ENCODE results near the gene PICK1.

Gene PICK1

GRCh38 chr22:38080850-38081635 is 23.8 kb downstream of the PICK1 start:
- DNase-seq (ENCODE audit: insufficient read length, low spot score): no peak
- no peak for TF ChIP-seq POU2F2 (IDR thresholded peaks at IDR 0.05; ENCODE audit: low read depth, low read length)
- no peak for TF ChIP-seq TAF1 (IDR thresholded peaks at IDR 0.05; ENCODE audit: low read depth, low read length)
- TF ChIP-seq POLR2AphosphoS5 (IDR thresholded peaks at IDR 0.05; ENCODE audit: low read depth, low read length): no peak
- no peak for TF ChIP-seq SPI1 (IDR thresholded peaks at IDR 0.05; ENCODE audit: low read depth, low read length)
- TF ChIP-seq PAX5 (IDR thresholded peaks at IDR 0.05; ENCODE audit: insufficient read depth, low read length, severe bottlenecking): no peak
- TF ChIP-seq POLR2A (IDR thresholded peaks at IDR 0.05; ENCODE audit: low read depth, low read length): no peak
- FAIRE-seq: no peak

- TF ChIP-seq SPI1 (IDR thresholded peaks at IDR 0.05; ENCODE audit: low read depth, low read length) (no peak), POU2F2 (IDR thresholded peaks at IDR 0.05; ENCODE audit: low read depth, low read length) (no peak), PAX5 (IDR thresholded peaks at IDR 0.05; ENCODE audit: insufficient read depth, low read length, severe bottlenecking) (no peak), POLR2A (IDR thresholded peaks at IDR 0.05; ENCODE audit: low read depth, low read length) (no peak), TAF1 (IDR thresholded peaks at IDR 0.05; ENCODE audit: low read depth, low read length) (no peak), POLR2AphosphoS5 (IDR thresholded peaks at IDR 0.05; ENCODE audit: low read depth, low read length) (no peak)
- no peak for DNase-seq (ENCODE audit: insufficient read length, low spot score)
- FAIRE-seq: no peak
These were observed 24.4 kb downstream of the PICK1 start for GRCh38 chr22:38081636-38081940.

- DNase-seq (ENCODE audit: insufficient read length, low spot score) (peak; percentile 66), FAIRE-seq (peak; percentile 75)
- TF ChIP-seq TAF1 (IDR thresholded peaks at IDR 0.05; ENCODE audit: low read depth, low read length) (no peak), PAX5 (IDR thresholded peaks at IDR 0.05; ENCODE audit: insufficient read depth, low read length, severe bottlenecking) (peak; percentile 14), POLR2AphosphoS5 (IDR thresholded peaks at IDR 0.05; ENCODE audit: low read depth, low read length) (no peak), POLR2A (IDR thresholded peaks at IDR 0.05; ENCODE audit: low read depth, low read length) (no peak)
These were observed 25.0 kb downstream of the PICK1 start for GRCh38 chr22:38081941-38082828.

- no peak for TF ChIP-seq POU2F2 (IDR thresholded peaks at IDR 0.05; ENCODE audit: low read depth, low read length)
- no peak for TF ChIP-seq PAX5 (IDR thresholded peaks at IDR 0.05; ENCODE audit: insufficient read depth, low read length, severe bottlenecking)
- TF ChIP-seq POLR2AphosphoS5 (IDR thresholded peaks at IDR 0.05; ENCODE audit: low read depth, low read length): no peak
- TF ChIP-seq TAF1 (IDR thresholded peaks at IDR 0.05; ENCODE audit: low read depth, low read length): no peak
- TF ChIP-seq SPI1 (IDR thresholded peaks at IDR 0.05; ENCODE audit: low read depth, low read length): no peak
- TF ChIP-seq POLR2A (IDR thresholded peaks at IDR 0.05; ENCODE audit: low read depth, low read length): no peak
- DNase-seq (ENCODE audit: insufficient read length, low spot score) (no peak), FAIRE-seq (no peak)
These were observed 25.9 kb downstream of the PICK1 start for GRCh38 chr22:38082986-38083710.

GRCh38 chr22:38083931-38084631 is 26.9 kb downstream of the PICK1 start, which contains the start of gene SLC16A8:
SLC16A8 (minus strand) TSS chr22:38084184; CDS start chr22:38082873, 1,311 bp downstream.
- FAIRE-seq (no peak), DNase-seq (ENCODE audit: insufficient read length, low spot score) (no peak)
- TF ChIP-seq SPI1 (IDR thresholded peaks at IDR 0.05; ENCODE audit: low read depth, low read length) (no peak), POLR2A (IDR thresholded peaks at IDR 0.05; ENCODE audit: low read depth, low read length) (no peak)

- no peak for FAIRE-seq
- no peak for TF ChIP-seq SPI1 (IDR thresholded peaks at IDR 0.05; ENCODE audit: low read depth, low read length)
- no peak for TF ChIP-seq POLR2AphosphoS5 (IDR thresholded peaks at IDR 0.05; ENCODE audit: low read depth, low read length)
- no peak for TF ChIP-seq POLR2A (IDR thresholded peaks at IDR 0.05; ENCODE audit: low read depth, low read length)
- TF ChIP-seq PAX5 (IDR thresholded peaks at IDR 0.05; ENCODE audit: insufficient read depth, low read length, severe bottlenecking): no peak
- TF ChIP-seq TAF1 (IDR thresholded peaks at IDR 0.05; ENCODE audit: low read depth, low read length): no peak
- no peak for TF ChIP-seq POU2F2 (IDR thresholded peaks at IDR 0.05; ENCODE audit: low read depth, low read length)
These were observed 27.9 kb downstream of the PICK1 start for GRCh38 chr22:38085056-38085455.

GRCh38 chr22:38085501-38085900 is 28.3 kb downstream of the PICK1 start:
- FAIRE-seq (no peak), DNase-seq (ENCODE audit: insufficient read length, low spot score) (no peak)
- TF ChIP-seq POU2F2 (IDR thresholded peaks at IDR 0.05; ENCODE audit: low read depth, low read length): no peak
- no peak for TF ChIP-seq POLR2A (IDR thresholded peaks at IDR 0.05; ENCODE audit: low read depth, low read length)
- no peak for TF ChIP-seq POLR2AphosphoS5 (IDR thresholded peaks at IDR 0.05; ENCODE audit: low read depth, low read length)
- TF ChIP-seq SPI1 (IDR thresholded peaks at IDR 0.05; ENCODE audit: low read depth, low read length): no peak
- no peak for TF ChIP-seq PAX5 (IDR thresholded peaks at IDR 0.05; ENCODE audit: insufficient read depth, low read length, severe bottlenecking)
- no peak for TF ChIP-seq TAF1 (IDR thresholded peaks at IDR 0.05; ENCODE audit: low read depth, low read length)

More at GRCh38 chr22:38085056-38085455, 27.9 kb downstream of the PICK1 start:
- DNase-seq (ENCODE audit: insufficient read length, low spot score): no peak

GRCh38 chr22:38086001-38086845 is 29.0 kb downstream of the PICK1 start:
- DNase-seq (ENCODE audit: insufficient read length, low spot score): no peak
- FAIRE-seq: no peak

More at GRCh38 chr22:38086001-38086845, 29.0 kb downstream of the PICK1 start:
- TF ChIP-seq SPI1 (IDR thresholded peaks at IDR 0.05; ENCODE audit: low read depth, low read length): no peak
- no peak for TF ChIP-seq POLR2AphosphoS5 (IDR thresholded peaks at IDR 0.05; ENCODE audit: low read depth, low read length)
